DMS 273 treated with DMSO at 0.1 percent for 48 hours (cell line): ENCODE results near the gene SMAD2.

Experiments
- DNase-seq: peaks from one replicate; lab custom pipeline; 2025; lab: John Stamatoyannopoulos, UW

SMAD2 gene

DNA sequence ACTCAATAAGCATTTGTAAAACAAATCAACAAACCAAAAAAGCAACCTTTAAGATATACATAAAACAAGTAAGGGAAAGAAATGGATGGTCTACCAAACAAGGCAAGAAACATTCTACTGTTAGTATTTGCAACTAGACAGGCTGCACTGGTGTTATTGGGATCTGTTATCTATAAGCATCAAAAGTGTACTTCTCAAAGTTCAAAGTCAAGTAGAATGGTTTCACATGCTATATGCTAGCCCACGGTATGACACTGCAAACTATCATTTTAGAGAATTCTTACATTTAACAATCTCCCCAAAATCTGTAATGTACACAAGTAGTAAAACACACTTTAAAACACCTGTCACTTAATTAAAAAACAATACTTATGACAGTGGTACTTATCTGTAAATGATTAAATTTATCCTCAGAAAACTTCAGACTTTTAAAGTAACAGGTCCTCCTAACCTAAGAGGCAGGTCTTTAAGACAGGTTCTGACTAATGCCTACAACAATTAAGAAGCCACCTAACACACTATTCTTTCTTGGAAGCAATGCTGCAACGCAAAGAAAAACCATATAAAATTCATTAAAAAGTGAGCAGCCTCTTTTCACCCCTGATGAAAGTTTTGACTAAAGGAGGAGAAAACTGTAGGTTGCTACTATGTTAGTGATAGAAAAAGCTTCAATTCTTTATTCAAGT lies 34.8 kb downstream of the SMAD2 start:
- DNase-seq, result no peak

DNA sequence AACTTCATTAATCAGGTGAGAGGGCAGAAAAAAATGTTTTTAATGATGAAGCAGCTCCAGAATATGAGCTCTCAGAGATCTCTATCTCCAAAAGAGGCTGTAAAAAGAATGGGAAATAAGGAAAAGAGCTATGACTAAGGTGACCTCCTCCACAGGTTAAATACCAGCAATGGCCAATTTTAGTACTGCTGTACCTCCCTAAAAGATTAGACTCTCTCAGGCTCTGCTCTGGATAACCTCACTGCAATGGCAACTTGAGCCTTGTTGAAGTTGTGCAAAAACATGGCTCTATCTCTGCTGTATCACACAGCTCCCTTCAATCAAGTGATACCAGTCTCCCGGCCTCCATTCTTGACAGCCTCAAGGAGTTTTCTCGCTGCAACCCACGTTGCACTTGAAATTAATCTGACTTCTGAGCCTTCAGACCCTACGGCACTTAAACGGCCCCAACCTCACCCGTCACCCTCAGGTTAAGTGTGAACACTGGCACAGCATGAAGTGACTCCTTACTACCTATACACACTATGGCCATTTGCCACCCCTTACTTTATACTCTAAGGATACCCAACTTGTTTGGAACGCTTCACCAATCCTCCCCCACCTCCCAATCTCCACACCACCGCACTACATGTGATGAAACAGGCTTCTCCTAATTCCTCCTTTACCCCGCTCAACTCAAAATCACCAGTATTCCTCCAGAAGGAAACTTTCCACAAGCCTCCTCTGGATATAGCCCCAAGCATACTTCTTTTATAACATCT lies 36.3 kb downstream of the SMAD2 start:
- DNase-seq, result no peak

DNA sequence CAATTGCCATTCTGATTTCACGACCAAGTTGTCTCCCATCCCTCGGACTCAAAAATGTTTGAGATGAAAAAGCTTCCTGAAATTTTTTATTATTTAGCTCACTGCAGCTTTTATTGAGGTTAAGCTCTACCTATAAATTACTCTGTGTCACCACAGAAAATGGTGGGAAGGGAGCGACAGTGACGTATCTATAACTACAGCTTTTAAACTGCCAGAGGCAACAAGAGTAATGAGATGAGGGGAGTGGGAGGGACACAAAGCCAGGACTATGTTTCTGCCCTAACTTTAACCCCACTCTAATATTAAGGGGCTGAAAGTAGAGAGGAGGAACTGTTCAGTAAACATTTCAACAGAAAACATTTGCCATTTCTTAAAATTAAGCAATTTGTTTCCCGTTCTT lies 37.4 kb downstream of the SMAD2 start:
- no peak for DNase-seq

DNA sequence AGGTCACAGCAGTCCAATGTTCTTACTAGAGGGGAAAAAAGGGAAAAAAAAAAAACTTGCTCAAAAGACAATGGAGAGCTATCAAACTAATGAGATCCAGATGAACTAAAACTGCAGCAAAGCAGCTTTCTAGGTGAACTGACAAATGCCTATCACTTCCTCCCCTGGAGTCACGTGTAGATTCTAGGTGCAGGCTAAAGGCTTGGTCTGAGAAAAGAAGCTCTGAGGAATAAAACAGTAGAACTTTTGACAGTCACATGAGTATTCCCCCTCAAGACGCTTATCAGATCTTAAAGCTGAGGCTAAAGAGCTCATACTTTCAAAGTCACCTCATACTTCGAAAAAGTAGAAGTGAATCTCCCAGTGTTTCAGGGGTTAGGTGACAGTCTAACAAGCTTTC lies 42.3 kb downstream of the SMAD2 start:
- no peak for DNase-seq

DNA sequence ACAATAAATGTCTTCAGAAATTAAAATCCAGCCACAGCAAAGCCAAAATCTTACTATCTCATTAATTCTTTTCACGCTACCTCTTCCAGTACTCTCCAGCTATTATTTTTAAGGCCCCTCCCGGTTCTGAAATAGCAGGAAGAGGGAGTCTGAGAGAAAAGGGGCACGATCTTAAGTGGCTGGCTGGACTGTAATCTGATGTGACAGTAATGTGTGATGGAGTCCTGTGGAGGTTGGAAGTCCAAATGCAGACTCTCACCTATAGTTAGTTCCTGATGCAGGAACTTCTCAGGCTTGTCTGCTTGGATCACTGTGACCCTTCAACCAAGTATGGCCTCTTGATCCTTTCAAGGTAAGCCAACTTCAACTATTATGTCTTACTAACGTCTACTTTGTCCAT lies 43.2 kb downstream of the SMAD2 start:
- no peak for DNase-seq

DNA sequence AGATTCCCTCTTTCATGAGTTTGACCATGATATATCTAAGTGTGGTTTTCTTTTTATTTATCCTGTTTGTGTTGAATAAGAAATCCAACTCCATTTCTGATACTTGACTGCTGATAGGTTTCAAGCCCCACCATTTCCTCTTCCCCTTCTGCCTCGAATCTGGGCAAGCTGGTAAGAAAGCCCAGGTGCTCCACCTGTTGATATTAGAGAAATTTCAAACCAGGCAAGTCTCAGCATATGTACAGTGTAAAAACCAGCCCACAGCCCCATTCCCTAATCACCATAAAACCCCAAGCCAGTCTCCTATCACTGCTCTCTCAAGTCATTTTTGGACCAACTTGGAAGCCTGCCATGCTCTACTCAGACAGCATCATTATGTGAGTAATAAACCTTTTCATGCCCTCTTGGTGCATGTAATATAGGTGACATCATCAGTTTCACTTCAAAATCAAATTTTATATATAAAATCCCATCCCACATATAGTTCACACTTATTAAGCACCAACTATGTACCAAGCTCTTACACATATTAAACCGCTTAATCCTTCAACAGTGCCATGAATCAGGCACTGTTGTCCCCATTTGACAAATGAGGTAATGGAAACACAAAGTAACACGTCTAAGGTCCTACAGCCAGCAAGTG lies 46.6 kb downstream of the SMAD2 start:
- peak; percentile 10 for DNase-seq

DNA sequence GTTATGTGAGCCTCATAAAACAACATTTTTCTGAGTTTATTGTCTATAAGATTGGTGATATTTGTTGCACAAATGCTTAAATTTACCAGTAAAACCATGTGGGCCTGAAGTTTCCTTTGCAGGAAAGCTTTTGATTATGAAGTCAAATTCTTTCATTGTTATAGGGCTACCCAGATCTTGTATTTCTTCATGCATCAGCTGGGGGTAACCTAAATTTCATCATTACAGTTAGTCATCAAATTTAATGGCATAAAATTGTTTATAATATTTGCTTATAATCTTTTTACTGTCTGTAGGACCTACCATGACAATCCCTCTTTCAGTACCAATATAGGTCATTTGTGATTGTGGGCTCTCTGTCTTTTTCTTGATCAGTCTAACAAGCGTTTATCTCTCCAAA lies 47.8 kb downstream of the SMAD2 start:
- DNase-seq, result no peak

DNA sequence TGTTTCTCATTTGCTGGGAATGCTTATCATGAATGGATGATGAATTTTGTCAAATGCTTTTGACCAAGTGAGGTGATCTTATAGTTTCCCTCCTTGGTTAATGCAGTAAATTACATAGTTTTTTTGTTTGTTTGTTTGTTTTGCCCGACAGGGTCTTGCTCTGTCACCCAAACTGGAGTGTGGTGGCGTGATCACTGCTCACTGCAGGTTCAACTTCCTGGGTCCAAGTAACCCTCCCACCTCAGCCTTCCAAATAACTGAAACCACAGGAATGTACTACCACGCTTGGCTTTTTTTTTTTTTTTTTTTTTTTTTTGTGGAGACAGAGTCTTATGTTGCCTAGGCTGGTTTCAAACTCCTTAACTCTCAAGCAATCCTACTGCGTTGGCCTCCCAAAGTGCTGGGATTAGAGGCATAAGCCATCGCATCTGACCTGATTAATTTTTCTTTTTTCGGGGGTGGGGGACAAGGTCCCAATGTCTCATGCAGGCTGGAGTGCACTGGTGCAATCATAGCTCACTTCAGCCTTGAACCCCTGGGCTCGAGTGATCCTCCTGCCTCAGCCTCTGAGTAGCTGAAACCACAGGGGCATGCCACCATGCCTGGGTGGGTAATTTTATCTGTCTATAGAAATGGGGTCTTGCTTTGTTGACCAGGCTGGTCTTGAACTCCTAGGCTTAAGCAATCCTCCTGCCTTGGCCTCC lies 48.6 kb downstream of the SMAD2 start:
- DNase-seq, result no peak

DNA sequence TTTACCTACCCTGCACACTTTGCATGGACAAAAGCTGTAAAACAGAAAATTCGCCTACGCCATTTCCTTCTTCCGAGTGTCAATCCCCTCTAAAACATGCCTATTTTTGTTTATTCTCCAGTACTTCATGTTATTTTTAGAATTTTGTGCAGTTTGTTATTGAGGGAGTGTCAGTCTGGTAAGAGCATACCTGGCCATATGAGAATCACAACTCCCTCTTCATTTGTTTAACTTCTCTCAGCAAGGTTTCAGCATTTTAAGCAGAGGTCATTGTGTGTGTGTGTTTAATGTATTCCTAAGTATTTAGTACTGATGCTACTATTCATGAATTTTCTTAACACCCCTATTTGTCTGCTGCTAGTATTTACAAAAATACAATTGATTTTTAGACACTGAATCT lies 49.4 kb downstream of the SMAD2 start:
- no peak for DNase-seq

DNA sequence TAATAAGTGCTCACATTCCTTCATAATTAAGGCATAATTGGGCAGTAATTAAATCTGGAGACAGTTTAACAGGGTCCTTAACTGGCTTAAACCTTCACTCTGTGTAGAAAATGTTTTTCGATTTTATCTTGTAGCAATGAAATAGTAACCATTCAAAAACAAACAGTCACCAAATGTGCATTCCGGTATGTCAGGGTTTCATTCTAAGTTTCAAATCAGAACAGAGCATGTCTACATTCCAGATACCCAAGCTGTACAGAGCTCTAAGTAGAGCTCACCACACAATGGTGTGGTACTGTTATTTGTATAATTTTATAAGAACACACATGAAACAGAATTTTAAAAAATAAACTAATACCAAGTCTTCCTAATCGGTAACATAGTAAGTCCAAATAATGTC lies 52.6 kb downstream of the SMAD2 start:
- no peak for DNase-seq

DNA sequence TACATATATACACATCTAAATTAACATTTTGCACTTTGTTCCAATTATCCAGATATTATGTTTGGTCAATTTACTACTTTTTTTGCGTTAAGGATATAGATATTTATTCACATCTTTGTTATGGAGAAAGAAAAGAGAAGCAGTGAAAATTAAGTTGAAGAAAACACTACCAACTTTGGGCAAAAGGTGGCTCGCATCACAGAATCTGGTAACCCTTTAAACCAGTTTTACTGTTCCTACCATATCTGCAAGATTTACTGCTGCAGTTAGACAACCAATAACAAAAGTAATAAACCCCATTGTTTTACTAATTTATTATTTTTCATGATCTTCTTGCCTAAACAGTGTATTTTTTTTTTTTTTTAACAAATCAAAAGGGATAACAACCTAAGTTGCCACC lies 53.6 kb downstream of the SMAD2 start:
- DNase-seq, result no peak

DNA sequence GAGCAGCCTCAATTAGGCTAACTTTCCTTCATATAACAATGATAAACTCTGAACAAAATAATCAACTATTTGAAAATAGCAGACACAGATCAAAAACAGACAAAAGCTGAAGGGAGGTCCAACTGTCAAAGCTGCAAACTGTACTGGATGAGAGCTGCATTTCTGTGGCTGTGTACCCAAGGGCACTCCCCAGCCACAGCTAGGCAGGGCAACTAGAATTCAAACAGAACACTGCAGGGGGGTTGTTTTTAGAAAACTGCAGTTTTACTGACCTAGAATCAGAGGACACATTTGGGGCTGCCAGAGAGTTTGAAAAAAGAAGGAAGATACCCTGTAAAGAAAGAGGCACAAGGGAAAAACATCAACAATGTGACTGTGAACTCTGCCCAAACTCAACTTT lies 56.8 kb downstream of the SMAD2 start:
- no peak for DNase-seq

DNA sequence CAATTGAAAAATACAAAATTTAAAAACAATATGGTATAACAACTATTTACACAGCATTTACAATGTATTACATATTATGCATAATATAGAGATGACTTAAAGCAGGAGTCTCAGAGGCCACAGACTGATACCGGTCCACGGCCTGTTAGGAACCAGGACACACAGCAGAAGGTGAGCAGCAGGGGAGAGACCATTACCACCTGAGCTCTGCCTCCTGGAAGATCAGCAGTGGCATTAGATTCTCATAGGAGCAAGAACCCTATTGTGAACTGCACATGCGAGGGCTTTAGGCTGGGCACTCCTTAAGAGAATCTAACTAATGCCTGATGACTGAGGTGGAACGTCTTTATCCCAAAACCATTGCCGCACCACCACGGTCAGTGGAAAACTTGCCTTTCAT lies 58.0 kb downstream of the SMAD2 start:
- no peak for DNase-seq

DNA sequence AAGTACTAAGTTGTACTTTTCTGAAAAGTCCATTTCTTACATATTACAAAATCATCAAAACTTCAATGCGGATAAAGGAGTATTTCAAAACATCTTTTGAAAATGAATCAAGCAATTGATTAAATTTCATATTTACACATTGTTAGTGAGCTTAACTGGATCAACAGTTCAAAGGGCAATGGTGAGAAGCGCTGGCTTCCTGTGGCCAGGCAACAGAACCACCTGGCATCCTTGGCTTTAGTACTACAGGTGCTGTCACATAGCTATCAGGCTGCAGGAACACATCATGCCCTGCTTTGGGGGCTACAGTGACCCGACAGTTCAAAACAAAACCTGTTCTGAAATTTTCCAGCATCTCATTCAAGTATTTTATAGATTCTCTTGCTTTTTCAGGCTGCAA lies 59.2 kb downstream of the SMAD2 start:
- no peak for DNase-seq

DNA sequence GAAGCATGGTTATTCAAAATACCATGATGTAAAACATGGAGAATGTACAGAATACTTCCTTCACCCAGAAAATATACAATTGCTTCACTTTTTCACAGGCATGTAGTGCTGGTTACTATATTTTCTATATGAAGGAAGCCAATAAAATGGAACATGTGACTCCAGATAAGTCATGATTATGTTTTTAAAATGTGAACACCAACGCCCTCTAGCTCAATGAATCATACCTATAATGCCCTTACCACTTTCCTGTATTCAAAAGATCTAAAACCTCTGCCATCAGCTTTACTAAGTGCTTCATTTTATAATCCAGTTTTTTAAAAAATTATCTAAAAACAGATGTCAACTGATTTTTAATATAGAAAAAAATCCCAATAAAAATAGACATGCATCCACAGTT lies 59.9 kb downstream of the SMAD2 start:
- DNase-seq, result no peak

DNA sequence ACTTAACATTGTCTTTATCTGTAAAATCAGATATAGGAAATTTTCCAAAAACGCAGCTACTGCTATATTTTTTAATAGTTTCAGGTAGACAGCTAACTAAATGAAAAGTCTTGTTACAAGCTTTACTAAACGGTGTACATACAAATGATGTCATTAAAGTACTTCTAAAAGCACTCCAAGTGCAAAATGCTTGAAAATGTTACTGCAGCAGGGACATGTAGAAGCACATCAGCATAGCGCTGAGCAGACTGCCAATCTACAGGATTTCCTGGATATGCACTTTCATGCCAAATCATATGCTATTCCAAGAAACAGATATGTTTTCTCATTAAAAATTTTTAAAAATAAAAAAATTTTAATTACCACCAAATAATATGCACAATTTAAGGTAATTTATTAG lies 61.7 kb downstream of the SMAD2 start:
- DNase-seq, result no peak

DNA sequence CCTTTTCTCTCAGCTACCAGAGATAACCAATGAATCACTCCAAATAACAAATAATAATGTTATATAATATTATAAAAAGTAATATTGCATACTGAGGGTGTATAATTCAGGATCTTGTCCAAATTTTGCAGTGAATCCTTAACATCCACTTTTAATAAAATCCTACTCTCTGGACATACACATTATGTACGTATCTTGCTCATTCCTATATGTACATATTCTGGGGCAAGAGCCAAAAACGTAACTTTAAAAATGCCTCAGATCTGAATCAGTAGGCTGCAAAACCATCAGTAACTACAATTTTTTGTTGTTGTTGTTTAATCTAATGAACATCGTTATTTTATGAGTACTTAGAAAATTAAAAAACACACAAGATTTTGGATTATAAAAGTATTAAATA lies 65.3 kb downstream of the SMAD2 start:
- no peak for DNase-seq

DNA sequence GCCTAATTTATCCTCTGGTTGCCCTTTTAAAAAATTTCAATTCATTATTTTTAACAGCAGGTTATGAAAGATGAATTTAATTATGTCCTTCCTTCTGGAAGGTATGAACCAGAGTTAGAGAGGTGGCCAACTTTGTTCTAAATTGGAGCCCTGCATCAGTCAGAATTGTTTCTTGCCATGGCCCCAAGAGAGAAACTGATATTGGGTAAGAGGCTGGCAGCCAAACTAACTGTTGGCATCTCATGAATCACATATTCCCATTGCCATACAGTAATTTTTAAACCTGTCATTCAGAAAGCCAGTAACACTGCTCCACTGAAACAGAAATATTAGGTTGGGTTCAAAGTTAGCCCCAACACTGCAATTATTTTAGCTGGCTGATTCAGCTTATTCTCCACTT lies 67.4 kb downstream of the SMAD2 start:
- DNase-seq, result no peak

DNA sequence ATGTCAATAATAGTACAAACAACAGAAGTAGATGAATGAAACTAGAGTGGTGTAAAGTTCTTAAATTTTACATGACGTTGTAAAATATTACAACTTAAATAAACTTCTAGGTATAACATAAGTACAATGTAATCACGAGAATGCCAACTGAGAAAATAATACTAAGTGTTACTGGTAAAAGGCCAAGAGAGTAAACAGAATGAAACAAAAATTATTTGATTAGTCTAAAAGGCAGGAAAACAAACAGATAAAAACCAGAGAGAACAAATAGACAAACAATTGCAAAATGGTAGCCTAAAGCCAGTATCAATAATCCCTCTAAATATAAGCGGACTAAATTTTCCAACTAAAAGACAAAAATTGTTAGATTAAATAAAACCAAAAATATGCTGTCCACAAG lies 71.9 kb downstream of the SMAD2 start:
- no peak for DNase-seq

DNA sequence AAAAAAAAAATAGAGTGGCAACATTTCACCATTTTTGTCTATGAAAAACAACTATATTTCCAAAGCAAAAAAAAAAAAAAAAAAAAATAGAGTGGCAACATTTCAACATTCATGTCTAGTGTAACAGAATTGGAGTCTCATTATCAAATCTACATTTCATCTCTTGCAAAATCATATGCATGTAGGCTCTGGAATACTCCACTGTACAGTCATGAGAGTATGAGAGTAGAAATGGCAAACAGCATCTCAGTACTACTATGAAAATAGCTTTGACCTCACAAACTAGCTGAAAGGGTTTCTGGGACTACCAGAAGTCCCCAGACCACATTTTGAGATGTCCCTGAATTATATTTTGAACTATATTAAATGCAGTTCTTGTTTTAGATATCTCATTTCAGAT lies 82.8 kb downstream of the SMAD2 start:
- DNase-seq, result no peak

DNA sequence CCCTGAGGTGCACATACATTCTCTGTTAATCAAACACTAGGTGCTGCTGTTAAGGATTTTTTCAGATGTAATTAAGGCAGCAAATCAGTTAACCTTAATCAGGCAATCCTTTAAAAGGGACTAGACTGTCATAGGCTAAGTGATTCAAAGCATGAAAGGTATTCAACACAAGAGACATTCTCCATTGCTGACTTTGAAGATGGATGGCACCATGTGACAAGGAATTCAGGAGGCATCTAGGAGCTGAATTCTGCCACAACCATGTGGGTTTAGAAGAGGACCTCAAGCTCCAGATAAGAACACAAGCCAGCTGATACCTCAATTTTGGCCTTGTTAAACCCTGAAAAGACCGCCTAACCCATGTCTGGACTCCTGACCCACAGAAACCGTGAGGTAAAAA lies 84.0 kb downstream of the SMAD2 start:
- DNase-seq, result no peak

DNA sequence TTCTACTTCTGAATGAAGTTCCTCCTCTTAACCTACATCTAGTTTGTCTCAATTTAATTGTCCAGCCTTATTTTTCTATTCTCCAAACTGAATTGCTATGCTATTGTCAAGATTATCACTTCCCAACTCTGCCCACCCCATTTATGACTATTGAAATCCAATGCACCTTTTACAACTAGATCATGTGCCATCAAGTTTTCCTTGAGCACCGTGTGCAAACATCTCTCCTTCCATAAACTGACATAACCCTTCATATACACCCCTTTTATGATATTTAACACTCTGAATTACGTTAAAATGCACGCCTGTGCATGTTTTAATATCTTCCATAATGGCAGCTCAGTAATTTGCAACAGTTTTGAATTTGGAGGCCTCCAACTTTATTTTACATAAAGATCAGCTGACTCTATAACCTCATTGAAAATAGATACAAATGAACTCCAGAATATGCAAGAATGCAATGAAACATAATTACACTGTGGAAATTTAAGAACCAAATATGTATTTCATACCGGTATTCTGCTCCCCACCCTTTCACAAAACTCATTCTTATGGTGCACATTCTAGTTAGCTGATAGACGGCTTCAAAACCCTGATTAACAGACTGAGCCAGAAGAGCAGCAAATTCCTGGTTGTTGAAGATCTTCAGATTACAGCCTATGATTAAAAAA lies 85.5 kb downstream of the SMAD2 start:
- DNase-seq, result no peak
